Astrocyte (in vitro differentiated cells and primary cell): ENCODE results near the gene CDH13. TPM values are rescaled to one million over a fixed set of nuclear protein-coding genes. Genes with fewer than 3 reads are reported as not detected.
A peak's percentile ranks its signal among the peaks of the same experiment; 100 is the strongest.

Source experiments
- DNase-seq: peaks from one replicate; pipeline ENCODE4 v3.0.0-alpha.2; 2010; ENCODE audit warnings: low read depth
- FAIRE-seq: peaks from 2 replicates; lab custom pipeline; 2011; peaks lifted over from hg19 to GRCh38; lab: Jason Lieb, UNC
- H2AFZ ChIP-seq: 2 replicates; pipeline ENCODE4 v1.6.0; 2012; ENCODE audit warnings: low read depth, low read length, inconsistent platforms
- H3K27ac ChIP-seq: 2 replicates; pipeline ENCODE4 v1.5.1; 2011; ENCODE audit warnings: low read depth, low read length, inconsistent platforms
- H3K27me3 ChIP-seq: 2 replicates; pipeline ENCODE4 v1.6.0; 2011; ENCODE audit warnings: low read length, inconsistent platforms; ENCODE audit not compliant: insufficient read depth
- H3K36me3 ChIP-seq: 2 replicates; pipeline ENCODE4 v1.5.1; 2011; ENCODE audit warnings: low read length, inconsistent platforms; ENCODE audit not compliant: insufficient read depth
- H3K4me1 ChIP-seq: 2 replicates; pipeline ENCODE4 v1.5.1; 2011; ENCODE audit warnings: low read length, inconsistent platforms; ENCODE audit not compliant: insufficient read depth
- H3K4me2 ChIP-seq: 2 replicates; pipeline ENCODE4 v1.6.0; 2012; ENCODE audit warnings: low read length, inconsistent platforms
- H3K4me3 ChIP-seq: 2 replicates; pipeline ENCODE4 v1.5.1; 2011; ENCODE audit warnings: low read depth, mild to moderate bottlenecking, low read length, inconsistent platforms; ENCODE audit not compliant: insufficient read depth
- H3K79me2 ChIP-seq: 2 replicates; pipeline ENCODE4 v1.6.0; 2012; ENCODE audit warnings: mild to moderate bottlenecking, low read length, inconsistent platforms; ENCODE audit not compliant: insufficient read depth
- H3K9ac ChIP-seq: 2 replicates; pipeline ENCODE4 v1.6.0; 2012; ENCODE audit warnings: mild to moderate bottlenecking, low read length, inconsistent platforms
- H3K9me3 ChIP-seq: 2 replicates; pipeline ENCODE4 v1.5.1; 2012; ENCODE audit warnings: low read depth, mild to moderate bottlenecking, low read length, inconsistent platforms; ENCODE audit not compliant: insufficient read depth
- H4K20me1 ChIP-seq: 2 replicates; pipeline ENCODE4 v1.6.0; 2012; ENCODE audit warnings: low read length, inconsistent platforms; ENCODE audit not compliant: insufficient read depth
- H3K27ac Mint-ChIP-seq: one replicate; pipeline ENCODE4 v1.8.0; 2021; ENCODE audit warnings: mild to moderate bottlenecking, mixed read lengths; ENCODE audit not compliant: unreplicated experiment
- H3K27me3 Mint-ChIP-seq: one replicate; pipeline ENCODE4 v1.8.0; 2021; ENCODE audit warnings: low read depth, mixed read lengths; ENCODE audit not compliant: unreplicated experiment
- H3K36me3 Mint-ChIP-seq: one replicate; pipeline ENCODE4 v1.8.0; 2021; ENCODE audit warnings: low read depth, mixed read lengths; ENCODE audit not compliant: unreplicated experiment
- H3K4me1 Mint-ChIP-seq: one replicate; pipeline ENCODE4 v1.8.0; 2021; ENCODE audit warnings: low read depth, mixed read lengths; ENCODE audit not compliant: unreplicated experiment
- H3K4me3 Mint-ChIP-seq: one replicate; pipeline ENCODE4 v1.8.0; 2021; ENCODE audit warnings: mild to moderate bottlenecking, moderate library complexity, mixed read lengths; ENCODE audit not compliant: unreplicated experiment
- H3K9me3 Mint-ChIP-seq: one replicate; pipeline ENCODE4 v1.8.0; 2021; ENCODE audit warnings: mild to moderate bottlenecking, mixed read lengths; ENCODE audit not compliant: unreplicated experiment
- CTCF ChIP-seq: IDR thresholded peaks from 2 replicates; pipeline ENCODE4 v1.5.1; 2011; ENCODE audit warnings: low read depth, mild to moderate bottlenecking, inconsistent platforms, low read length, moderate library complexity; ENCODE audit not compliant: insufficient read depth
- EZH2 ChIP-seq: IDR thresholded peaks from 2 replicates; pipeline ENCODE4 v1.6.1; 2012; ENCODE audit warnings: mild to moderate bottlenecking, low read length, inconsistent platforms; ENCODE audit not compliant: insufficient read depth
- total RNA-seq: library from RNA; stranded (reverse); gene quantifications from 2 replicates; pipeline ENCODE4 v1.2.1, GENCODE V29; 2021

The CDH13 gene
- total RNA-seq, 1 donor from 2014 or later = 41.7 TPM

DNA sequence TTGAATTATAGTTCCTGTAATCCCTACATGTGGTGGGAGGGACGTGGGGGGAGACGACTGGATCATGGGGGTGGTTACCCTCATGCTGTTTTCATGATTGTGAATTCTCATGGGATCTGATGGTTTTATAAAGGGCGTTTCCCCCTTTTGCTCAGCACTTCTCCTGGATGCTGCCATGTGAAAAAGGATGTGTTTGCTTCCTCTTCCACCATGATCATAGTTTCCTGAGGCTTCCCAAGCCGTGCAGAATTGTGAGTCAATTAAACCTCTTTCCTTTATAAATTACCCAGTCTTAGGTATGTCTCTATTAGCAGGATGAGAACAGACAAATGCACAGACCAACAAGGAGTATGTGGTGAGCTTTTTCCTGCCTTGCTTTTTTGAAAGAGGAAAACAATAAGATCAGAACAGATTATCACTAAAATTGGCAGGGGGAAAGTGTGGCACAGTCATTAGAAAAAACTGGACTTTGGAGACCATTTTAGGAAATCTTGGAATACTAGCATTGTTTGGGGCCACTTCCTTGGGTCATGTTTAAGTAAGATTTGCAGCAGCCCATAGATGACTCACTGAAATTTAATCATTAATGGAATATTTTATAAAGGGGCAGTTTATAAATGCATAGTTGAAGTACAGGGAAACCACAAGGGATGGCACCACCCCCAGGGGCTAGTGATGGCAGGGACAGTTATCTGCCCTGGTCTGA lies 352.8 kb downstream of the CDH13 start:
- H3K9me3 ChIP-seq = no peaks in the 10 kb centered on the region
- no peak overlapping the region for H3K27ac ChIP-seq
- peaks cover 8% of the 10 kb centered on the region for H3K4me1 Mint-ChIP-seq
- no peaks in the 10 kb centered on the region for H3K36me3 ChIP-seq
- H3K4me1 ChIP-seq = no peaks in the 10 kb centered on the region
- peaks cover 2% of the 10 kb centered on the region for H3K27me3 Mint-ChIP-seq
- no peaks in the 10 kb centered on the region for H4K20me1 ChIP-seq
- H3K9me3 Mint-ChIP-seq = peaks cover 8% of the 10 kb centered on the region
- H3K27me3 ChIP-seq = no peaks in the 10 kb centered on the region
- TF ChIP-seq CTCF (no peak), EZH2 (no peak)
- H3K36me3 Mint-ChIP-seq = no peaks in the 10 kb centered on the region
- no peak overlapping the region for H3K4me3 ChIP-seq
- no peak overlapping the region for H3K4me3 Mint-ChIP-seq
- H3K4me2 ChIP-seq = peak overlapping the region; percentile 40
- FAIRE-seq = no peak
- H2AFZ ChIP-seq = no peak overlapping the region
- H3K9ac ChIP-seq = no peak overlapping the region
- H3K79me2 ChIP-seq = no peaks in the 10 kb centered on the region
- H3K27ac Mint-ChIP-seq = peak overlapping the region; percentile 15
- DNase-seq = no peak

DNA sequence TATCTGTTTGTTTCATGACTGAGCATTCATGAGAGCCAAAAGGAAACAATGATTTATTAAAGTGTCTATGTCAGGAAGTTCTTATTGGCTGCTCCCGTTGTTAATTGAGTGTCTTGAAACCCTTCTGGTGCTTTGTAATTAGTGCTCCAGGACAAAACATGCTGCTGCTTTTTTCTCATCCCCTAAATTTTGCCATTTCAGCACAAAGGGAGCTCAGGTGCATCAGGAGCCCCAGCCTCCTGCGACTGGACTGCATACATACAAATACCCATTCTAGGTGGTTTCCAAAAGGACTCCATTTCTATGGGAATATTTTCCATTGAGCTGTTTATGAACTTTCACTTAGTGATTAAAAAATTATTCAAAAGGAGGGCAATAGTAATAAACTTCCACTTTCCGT lies 354.0 kb downstream of the CDH13 start:
- H4K20me1 ChIP-seq = no peaks in the 10 kb centered on the region

More for the DNA sequence above, 354.0 kb downstream of the CDH13 start:
- peaks cover 8% of the 10 kb centered on the region for H3K9me3 Mint-ChIP-seq
- no peak overlapping the region for H3K4me3 Mint-ChIP-seq
- no peak overlapping the region for H3K27ac ChIP-seq
- no peak for TF ChIP-seq EZH2
- no peak for TF ChIP-seq CTCF
- peaks cover 7% of the 10 kb centered on the region for H3K4me1 Mint-ChIP-seq
- no peak overlapping the region for H3K4me2 ChIP-seq
- H3K4me1 ChIP-seq = no peaks in the 10 kb centered on the region
- DNase-seq (no peak), FAIRE-seq (no peak)
- no peak overlapping the region for H3K27ac Mint-ChIP-seq
- peaks cover 6% of the 10 kb centered on the region for H3K27me3 Mint-ChIP-seq
- no peaks in the 10 kb centered on the region for H3K9me3 ChIP-seq
- no peak overlapping the region for H3K9ac ChIP-seq
- H2AFZ ChIP-seq = no peak overlapping the region
- H3K79me2 ChIP-seq = no peaks in the 10 kb centered on the region
- no peaks in the 10 kb centered on the region for H3K36me3 Mint-ChIP-seq
- no peaks in the 10 kb centered on the region for H3K27me3 ChIP-seq
- H3K4me3 ChIP-seq = no peak overlapping the region
- H3K36me3 ChIP-seq = no peaks in the 10 kb centered on the region
